GM18507 (cell line): ENCODE data around the gene ZNF189.
"Not testable (repeated sequence)": the region's sequence is repeated elsewhere in the genome, so short reads cannot be mapped to it uniquely, and the experiment has no call there.

Experiments used
- DNase-seq: peaks from one replicate; pipeline ENCODE4 v3.0.0; 2011; ENCODE audit warnings: low read depth; ENCODE audit not compliant: insufficient read length; ENCODE audit errors: extremely low spot score
- FAIRE-seq: peaks from 2 replicates; lab custom pipeline; 2011; peaks lifted over from hg19 to GRCh38; lab: Jason Lieb, UNC

ZNF189 gene

GRCh38 chr9:101376111-101376848 is 22.4 kb upstream of the ZNF189 start:
- DNase-seq (no peak), FAIRE-seq (no peak)

- no peak for FAIRE-seq
These were observed 18.4 kb upstream of the ZNF189 start for GRCh38 chr9:101380295-101380694.

GRCh38 chr9:101381118-101381517 is 17.5 kb upstream of the ZNF189 start:
- no peak for DNase-seq
- no peak for FAIRE-seq

More at GRCh38 chr9:101380295-101380694, 18.4 kb upstream of the ZNF189 start:
- no peak for DNase-seq

- FAIRE-seq (no peak), DNase-seq (no peak)
These were observed 16.8 kb upstream of the ZNF189 start for GRCh38 chr9:101381833-101382342.

GRCh38 chr9:101383361-101383760 is 15.3 kb upstream of the ZNF189 start:
- FAIRE-seq (no peak), DNase-seq (no peak)

- DNase-seq, FAIRE-seq: not testable (repeated sequence)
These were observed 13.6 kb upstream of the ZNF189 start, which contains the start of gene BAAT for GRCh38 chr9:101384873-101385536. BAAT (minus strand) TSS chr9:101385006; CDS start chr9:101371404, 13,602 bp downstream.

GRCh38 chr9:101387871-101388506 is 10.7 kb upstream of the ZNF189 start:
- FAIRE-seq (peak; percentile 57), DNase-seq (no peak)

- no peak for DNase-seq
- FAIRE-seq, result no peak
These were observed 10.1 kb upstream of the ZNF189 start for GRCh38 chr9:101388507-101388993.

- DNase-seq (no peak), FAIRE-seq (no peak)
These were observed 5.5 kb upstream of the ZNF189 start for GRCh38 chr9:101393135-101393534.

GRCh38 chr9:101394687-101395086 is 4.0 kb upstream of the ZNF189 start:
- no peak for FAIRE-seq
- no peak for DNase-seq

- DNase-seq (no peak), FAIRE-seq (no peak)
These were observed 944 bp upstream of the ZNF189 start for GRCh38 chr9:101397746-101398067.

- DNase-seq (no peak), FAIRE-seq (no peak)
These were observed 435 bp downstream of the ZNF189 start for GRCh38 chr9:101398930-101399642.

GRCh38 chr9:101399643-101399970 is 956 bp downstream of the ZNF189 start:
- DNase-seq, result no peak
- FAIRE-seq, result no peak

GRCh38 chr9:101400120-101400519 is 1.5 kb downstream of the ZNF189 start:
- FAIRE-seq (no peak), DNase-seq (no peak)

- FAIRE-seq (no peak), DNase-seq (no peak)
These were observed 5.0 kb downstream of the ZNF189 start for GRCh38 chr9:101403516-101404285.

GRCh38 chr9:101408374-101409078 is 9.9 kb downstream of the ZNF189 start:
- no peak for DNase-seq
- no peak for FAIRE-seq

- no peak for DNase-seq
- FAIRE-seq, result no peak
These were observed 10.4 kb downstream of the ZNF189 start for GRCh38 chr9:101409079-101409477.

- FAIRE-seq (no peak), DNase-seq (no peak)
These were observed 16.2 kb downstream of the ZNF189 start for GRCh38 chr9:101414839-101415238.

- FAIRE-seq (no peak), DNase-seq (no peak)
These were observed 16.9 kb downstream of the ZNF189 start for GRCh38 chr9:101415578-101415977.
